NCI-H1092 (cell line): Measurements from ENCODE around the gene PDE11A.

ENCODE experiments used
- DNase-seq: peaks from one replicate; lab custom pipeline; 2025; lab: John Stamatoyannopoulos, UW

Gene PDE11A

DNA sequence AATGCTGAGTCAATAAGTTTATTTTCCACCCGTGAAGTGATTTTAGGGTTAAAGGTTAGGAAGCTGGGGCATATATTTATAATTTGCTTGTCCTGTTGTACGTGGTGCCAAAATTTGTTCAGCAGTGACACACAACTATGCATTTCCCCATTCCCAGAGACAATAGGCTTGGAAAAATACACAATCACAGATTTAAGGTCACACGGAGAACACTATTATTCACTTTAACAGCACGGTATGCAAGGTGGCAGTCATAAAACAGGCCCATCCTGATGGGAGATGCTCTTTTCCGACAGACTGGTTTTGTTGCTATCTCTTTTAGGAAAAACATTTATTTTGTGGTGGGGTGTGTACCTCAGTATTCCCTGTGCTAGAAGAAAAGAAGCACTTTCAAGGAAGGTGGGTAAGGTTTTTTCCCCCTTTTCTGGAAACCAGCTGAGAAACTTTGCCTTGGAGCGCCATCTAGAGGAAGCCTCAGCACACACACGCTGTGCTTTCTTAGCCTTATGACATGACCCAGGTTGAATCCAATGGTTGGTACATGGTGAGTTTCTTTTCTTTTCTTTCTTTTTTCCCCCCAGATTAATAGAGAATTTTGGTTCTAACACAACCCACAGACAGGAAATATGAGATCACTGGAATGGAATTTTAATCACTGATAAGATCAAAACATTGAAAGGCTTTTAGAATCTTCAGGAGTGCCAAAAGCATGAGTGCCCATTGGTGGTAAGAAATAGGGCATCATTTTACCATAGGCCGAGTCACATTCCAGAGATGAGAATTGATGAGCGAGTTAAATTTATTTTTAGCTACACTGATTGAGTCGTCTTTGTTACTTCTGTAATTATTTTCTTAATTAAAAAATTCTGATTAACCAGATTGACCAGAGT, 347.9 kb downstream of the PDE11A start:
- peak; percentile 18 for DNase-seq

DNA sequence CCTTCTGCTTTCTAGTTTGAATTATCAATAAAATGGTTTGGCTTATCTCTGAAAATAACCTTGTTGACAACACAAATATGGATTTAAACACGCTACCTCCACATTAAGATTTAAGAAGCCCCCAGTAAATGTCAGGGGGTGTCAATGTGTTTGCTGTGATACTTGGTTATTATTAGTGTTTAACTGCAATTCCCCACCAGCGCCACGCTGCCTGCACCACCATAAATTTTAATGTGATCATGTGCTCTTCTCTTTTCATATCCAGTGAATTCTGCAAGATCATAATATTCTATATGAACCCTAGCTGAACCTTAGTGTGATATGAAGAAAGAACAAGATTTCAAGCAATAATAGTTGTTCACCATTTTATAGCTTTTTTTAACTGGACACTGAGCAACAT, 349.3 kb downstream of the PDE11A start:
- no peak for DNase-seq

DNA sequence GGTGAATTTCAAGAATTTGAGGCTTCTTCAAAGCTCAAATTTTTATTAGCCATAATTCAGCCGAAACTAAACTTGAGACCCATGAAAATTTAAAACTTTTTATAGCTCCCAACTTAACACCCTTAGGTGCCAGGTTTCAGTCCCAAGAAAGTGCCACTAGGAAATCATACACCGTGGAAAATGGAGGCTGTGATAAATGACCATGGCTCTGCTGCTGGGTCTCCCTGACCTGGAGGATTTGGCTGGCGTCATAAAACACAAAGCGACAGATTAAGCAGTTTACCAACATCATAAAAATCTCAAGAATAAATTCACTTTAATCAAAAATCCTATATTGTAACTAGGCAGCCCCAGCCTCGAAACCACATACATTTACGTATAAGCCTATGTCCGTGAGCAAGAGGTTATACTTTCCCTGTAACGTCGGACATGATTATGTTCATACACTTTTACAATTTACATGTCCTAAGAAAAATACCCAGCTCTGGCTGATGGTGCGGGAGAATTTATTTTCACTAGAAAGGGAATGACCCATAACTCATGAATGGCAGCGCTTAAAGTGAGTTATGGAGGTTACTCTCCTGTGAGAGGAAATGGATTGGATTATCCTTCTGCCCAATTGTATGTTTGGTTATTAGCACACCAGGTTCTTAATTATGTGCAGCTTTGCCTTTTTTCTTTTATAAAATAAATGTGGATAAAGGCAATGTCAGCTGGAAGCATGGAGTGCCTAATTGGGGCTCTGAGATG, 350.6 kb downstream of the PDE11A start:
- no peak for DNase-seq

DNA sequence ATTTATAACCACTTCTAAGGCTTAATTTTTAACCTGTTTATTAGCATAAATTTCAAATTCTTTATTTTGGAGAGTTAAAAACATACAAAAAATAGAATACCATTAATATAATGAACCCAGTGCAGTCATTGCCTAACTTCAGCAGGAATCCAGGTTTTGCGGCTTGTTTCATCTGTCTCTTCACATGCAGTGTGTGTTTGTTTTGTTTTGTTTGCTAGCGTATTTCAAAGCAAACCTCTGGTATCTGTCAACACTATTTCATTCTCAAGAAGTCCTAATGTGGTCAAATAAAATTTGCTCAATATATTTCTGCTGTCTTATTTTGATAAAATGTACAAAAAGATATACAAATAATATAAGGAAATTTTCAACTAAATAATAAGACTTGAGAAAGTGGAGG, 351.5 kb downstream of the PDE11A start:
- DNase-seq, result no peak

DNA sequence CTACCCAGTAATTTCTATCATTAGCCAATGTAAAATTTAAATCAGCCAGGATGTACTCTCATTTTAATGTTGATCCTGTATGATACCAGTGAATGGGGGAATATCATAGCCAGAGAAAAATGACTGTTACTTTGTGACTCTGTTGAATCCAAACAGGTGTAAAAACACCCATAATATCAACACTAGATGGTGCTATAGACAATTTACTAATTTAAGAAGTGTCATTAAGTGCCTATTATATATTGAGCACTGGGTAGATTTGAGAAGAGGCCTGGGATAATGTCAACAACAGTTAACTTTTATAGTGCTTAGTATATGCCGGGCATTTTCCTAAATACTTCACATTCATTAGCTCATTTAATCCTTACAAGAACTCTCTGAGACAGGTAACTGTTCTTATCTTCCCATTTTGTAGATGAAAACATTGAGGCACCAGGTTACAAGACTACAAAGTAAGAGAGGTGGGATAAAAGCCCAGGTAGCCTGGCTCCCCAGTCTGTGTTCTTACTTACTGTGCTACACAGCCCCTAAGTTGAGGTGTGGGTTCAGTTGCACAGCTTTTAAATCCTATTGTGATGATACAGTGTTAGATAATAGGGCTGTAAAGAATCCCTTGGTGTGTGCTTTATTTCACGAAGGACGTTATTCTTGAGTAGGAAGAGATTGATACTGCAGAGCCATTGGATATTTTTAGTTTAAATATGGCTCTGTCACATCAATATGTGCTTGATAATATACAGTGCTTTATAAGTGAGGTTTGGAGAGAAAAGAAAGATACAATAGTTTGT, 354.6 kb downstream of the PDE11A start:
- no peak for DNase-seq

DNA sequence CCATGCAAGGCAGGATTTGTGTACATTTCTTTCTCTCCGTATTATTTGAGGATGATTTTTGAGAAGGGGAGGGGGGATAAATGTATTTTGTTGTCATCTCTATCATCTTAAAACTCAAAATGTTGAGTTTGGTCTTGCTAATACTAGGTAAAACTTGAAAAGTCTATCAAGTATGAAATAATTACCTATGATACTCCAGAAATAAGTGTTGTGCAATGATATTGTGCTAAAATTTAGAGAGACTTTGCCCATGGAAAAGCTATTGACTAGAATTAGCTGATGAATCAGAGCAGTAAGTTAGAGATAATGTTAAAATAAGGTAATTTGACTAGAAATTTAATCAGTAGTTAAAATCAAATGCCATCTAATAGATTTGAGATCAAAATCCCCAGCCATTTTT, 356.1 kb downstream of the PDE11A start:
- no peak for DNase-seq

DNA sequence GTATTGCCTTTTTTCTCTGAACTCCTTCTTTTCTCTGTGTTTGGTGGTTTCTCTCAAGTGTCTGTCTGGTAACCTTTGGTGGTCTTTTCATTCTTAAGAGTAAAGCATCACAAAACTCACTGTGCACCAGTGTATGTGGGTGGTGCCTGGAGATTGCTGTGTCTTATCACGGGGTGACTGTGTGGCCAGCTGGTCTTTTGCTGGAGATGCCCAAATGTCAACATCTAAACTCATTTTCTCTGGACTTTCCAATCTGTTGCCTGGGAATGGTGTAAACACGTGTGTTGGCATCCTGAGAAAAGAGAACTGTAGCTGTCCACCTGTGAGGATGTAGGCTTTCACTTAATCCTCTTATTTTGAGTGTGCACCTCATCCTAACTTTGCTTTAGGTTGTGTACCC, 356.8 kb downstream of the PDE11A start:
- DNase-seq, result no peak

DNA sequence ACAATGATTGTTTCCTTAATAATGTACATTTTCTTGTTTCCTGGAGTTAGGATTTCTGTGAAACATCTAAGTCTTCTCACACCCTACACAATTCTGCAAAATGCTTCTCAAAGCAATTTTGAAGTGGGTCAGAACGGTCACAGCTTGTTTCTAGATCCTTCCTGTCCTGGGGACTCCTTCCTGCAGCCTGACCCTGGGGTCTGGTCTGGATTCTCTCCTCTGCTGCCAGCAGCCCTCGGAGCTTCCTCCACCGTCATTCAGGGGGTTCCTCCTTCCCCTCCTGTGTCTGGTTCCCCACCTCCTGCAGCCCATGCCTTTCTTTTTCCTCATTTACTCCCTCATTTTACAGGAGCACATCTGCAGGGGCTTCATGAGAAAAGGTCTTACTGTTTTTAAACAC, 357.9 kb downstream of the PDE11A start:
- DNase-seq, result no peak

DNA sequence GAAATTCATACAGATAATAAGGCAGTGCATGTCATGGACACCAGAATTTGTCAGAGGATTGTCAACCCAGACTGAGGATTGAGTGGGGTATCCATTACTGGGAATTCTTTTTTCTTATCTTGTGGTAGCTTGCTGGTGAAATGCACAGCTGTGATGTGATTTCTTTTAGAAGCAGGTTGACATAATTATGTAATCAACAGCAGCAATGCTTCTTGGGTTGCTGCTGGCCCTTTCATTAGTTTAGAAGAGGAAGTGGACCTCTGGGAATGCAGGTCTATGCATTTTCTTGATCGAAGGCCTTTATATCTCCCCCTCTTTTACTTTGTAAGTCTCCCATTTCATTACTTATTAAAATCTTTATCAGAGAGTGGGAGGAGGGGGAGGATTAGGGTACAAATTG, 360.1 kb downstream of the PDE11A start:
- no peak for DNase-seq

DNA sequence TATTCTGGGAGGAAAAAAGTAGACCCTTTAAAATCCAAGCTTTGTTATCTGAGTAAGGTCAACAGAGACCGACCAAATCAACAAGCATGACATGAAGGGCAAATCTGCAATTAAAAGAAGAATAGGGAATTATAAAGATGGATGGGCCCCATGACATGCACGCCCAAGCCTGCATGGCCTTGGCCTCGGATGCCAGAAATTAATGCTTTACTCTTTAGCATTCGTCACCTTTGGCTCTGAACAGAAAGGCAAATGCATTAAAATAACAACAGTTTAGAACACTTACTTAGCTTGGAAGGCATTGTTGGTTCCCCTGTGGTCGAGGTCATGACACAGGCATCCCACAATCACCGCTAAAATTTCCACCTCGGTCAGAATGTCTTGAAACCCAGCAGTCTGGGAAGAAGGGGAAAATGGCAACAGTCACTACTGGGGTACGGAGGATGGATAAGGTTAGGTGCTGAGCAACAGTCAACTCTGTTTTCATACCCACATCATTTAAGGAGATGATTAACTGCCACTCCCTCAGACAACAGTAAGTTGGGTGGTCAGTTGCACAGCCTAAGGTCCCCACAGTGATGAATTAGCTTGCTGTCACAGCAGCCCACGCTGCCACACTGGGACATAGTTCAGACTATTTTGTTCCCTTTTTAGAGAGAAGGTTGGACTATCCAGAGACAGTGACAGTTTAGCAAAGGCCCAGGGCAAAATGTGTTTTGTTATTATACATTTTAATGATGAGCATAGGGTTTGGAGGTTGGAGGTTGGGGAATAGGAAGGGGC, 360.9 kb downstream of the PDE11A start:
- no peak for DNase-seq

DNA sequence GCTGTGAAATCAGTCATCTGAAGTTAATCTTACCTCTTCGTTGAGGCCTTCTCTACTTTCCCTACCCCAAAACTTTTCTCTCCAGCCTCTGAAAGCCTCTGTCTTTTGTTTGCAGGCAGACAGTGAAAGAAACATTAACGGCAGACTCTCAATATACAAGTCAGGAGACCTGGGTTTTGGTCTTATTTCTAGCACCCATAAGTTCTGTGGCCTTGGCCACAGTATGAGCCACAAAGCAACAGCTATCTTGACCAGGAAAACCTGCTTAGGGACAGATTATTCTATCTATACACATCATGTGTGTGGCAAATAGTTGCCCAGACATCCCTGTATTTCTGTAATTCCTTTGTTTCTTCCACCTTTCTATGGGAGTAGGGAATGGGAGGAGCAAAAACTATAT, 361.7 kb downstream of the PDE11A start:
- DNase-seq, result no peak

DNA sequence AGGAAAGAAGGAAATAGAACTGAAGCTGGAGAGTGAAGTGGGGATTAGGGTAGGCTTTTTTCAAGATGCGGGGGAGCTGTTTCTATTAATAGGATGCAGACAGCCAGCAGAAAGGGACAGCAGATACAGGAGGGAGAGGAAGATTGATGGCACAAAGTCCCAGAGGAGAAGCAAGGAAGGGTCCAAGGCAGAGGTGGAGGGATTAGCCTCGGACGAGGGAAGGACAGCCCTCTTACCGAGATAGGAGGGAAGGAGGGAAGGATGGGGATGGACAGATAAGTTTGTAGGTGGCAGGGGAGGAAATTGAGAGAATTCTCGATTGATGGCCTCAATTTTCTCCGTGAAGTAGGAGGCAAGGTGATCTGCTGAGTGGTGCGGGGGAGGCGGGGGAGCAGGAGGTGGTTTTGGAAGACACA, 362.6 kb downstream of the PDE11A start:
- no peak for DNase-seq

DNA sequence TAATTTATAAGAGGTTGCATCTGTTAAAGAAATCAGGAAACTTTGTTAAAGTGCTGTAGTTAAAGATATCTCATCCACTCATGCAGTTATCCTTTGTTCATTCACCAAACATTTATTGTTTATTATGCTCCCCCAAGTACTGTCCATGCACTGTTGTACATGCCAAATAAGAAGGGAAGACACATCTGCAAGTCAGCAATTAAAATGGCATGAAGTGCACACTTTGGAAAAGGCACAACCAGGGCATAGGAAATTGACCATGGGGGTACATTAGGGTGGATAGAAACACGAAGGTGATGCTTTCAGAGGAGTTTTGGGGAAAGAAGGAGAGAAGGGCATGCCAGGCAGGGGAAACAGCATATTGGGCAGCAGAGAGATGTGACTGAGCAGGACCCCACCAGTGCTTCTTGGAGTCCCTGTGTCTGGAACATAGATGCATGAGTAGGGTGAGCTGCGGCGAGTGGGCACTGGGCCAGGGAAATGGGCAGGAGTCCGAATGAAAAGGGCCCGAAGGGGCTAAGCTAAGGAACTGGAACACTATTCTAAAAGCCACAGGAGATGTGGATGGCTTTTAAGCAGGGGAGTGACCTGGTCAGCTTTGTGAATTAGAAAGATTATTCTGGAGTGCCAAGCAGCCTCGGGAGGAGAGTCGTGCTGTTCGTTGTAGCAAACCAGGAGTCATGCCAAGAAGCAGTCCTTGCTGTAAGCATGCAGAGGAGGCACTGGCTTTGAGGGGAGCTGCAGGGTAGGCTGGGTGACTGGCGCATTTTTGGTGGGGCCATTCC, 363.7 kb downstream of the PDE11A start:
- DNase-seq, result no peak

DNA sequence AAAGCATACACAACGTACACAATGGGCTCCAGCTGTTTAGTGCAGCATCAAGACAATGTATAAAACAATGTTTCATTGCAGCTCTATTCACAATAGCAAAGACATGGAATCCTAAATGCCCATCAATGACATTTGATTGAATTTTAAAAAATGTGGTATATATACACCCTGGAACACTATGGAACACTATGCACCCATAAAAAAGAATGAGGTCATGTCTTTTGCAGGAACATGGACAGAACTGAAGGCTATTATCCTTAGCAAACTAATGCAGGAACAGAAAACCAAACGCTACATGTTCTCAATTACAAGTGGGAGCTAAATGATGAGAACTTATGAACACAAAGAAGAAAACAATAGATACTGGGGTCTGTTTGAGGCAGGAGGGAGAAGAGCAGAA, 364.5 kb downstream of the PDE11A start:
- DNase-seq, result no peak

DNA sequence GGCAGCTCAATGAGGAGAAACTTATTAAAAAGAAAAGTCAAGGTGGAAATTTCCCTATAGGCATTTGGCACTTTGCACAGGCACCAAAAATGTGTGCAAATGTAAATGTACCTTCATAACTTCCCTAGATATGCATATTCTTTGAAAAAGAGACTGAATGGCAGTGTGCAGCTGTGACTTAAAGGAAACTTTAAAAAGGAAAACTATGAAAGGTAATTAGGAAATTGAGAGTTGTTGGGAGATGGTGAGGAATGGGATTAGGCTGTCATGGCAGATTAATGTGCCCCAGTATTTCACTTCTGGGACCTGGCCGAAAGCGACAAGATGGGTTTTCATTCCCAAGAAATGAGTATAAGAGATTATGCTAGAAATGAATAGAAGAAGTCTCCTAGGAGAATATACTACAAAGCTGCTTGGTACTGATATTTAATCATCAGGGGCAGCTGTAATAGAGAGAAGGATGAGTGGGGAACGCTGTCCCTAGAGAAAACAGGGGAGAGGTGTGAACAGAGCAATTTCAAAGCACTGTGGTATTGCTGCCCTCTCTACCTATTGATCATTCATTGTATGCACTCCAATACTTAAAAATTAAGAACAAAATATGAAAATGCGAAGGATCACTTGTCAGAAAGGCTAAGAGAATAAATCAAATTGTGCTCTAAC, 366.9 kb downstream of the PDE11A start:
- no peak for DNase-seq

DNA sequence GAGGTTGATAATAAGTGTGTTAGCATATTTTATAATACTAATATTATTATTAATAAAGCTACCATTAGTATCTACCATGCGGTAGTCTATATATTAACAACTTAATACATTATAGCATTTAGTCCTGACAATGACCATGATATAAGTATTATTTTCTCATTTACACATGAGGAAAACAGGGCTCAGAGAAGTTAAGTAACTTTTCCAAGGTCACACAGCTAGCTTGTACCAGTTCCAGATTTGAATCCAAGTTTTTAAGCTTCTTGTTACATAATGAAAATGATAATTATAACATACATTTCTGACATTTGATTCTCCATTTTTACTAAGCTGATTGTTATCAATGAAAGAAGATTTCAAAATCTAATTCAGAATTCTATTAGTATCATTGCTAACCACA, 369.4 kb downstream of the PDE11A start:
- DNase-seq, result no peak

DNA sequence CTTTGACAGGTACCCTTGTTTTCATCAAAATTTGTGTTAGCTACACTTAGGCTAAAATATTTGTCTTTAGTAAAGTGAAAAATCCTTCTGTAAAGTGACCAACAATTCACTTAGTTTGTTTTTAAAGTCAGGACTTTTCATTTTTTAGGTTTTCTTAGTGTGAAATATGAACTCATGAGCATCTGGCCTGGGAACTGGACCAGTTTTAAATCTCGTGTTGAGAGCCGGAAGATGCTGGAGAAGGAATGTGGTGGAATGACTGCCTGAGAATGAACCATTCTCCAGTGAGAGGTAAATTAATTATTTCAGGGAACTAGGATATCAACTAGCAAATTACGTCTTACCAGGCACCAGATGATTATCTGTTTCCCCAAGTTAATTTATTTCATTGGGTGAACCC, 374.3 kb downstream of the PDE11A start:
- DNase-seq, result no peak

DNA sequence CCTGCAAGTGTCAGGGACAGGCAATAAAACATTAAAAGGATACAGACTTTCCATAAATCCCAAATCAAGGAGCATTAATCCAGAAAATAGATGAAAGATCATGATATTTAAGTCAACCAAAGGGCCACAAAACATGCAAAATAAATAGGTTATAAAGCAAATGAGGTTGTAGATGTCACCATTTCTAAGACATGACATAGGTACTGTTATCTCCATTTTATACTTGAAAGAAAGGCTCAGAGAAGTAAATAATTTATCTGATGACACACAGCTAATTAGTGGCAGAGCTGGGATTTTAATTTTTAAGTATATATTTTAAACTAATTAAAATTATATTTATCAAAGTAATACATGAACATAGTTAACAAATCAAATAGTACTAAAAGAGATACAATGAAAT, 378.2 kb downstream of the PDE11A start:
- DNase-seq, result no peak

DNA sequence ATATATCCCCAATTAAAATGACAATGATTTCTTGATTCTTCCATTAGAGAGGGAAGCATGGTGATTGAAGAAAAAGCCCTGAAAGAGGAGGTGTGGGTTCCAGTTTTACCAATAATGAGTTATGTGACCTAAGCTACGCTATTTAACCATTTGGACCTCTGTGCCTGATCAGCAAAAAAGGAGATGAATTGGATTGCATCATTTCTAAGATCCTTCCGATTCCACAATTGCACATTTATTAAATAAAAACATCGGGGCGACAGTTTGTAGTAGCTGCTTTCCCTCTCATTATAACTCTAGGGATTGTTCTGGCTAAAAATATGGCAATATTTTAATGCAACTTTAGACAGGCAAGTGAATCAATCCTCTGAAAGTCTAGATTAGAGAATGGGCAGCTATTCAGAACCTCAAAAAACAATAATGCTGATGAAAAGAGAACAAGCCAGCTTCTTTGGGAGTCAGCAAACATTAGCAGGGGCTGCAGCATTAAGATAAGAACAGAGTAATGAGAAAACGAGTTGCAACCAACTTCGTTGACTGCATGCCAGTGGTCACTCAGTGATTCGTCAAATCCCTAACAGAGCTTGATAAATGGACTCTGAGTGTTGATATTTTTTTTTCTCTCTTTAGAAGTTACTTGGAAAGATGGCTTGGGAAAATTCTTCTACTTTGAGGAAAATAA, 378.8 kb downstream of the PDE11A start:
- no peak for DNase-seq

DNA sequence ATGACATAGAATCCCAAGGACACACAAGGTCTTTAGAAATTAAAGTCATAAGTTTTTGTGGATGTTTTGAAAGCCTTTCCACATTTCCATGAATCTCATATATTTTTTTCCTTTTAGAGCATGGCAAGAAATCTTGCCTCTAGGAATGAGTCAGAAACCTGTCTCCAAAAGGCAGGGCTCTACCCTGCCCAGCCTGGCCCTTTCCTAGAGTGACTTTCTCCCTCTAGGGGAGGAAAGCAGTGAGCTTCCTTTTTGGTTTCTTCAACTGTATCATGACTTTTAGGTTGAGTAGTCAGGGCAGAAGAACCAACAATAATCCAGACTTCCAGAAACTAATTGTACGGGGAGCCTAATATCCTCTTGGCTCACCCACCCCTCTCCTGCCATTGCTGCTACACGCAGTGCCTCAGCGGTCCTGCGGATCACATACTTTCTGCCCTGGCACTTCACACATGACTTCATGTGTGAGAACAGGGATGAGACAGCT, 379.8 kb downstream of the PDE11A start:
- no peak for DNase-seq
